ENCODE measurements around the gene BICC1.

Gene BICC1

DNA sequence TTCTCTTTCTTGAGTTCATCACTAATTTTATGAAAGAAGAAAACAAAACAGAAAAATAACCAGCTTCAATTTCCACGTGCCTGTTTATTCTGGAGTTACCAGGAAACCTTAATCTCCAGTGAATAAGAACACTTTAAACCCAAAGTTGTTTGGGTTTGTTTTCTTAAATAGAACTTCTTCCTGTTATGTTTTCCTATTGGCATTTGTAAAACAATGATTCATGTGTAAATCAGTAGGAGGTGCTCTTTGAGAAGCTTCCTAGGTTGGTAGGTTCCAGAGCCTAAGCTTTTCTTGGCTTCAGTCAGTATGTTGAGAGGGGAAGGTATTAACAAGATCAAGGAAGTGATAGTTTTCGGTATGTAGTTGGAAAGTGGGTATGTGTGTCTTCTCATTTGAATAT lies 119.0 kb downstream of the BICC1 start:
- DNase-seq = no peak
- intact Hi-C loops (cut with DNase I) = no loop called here

DNA sequence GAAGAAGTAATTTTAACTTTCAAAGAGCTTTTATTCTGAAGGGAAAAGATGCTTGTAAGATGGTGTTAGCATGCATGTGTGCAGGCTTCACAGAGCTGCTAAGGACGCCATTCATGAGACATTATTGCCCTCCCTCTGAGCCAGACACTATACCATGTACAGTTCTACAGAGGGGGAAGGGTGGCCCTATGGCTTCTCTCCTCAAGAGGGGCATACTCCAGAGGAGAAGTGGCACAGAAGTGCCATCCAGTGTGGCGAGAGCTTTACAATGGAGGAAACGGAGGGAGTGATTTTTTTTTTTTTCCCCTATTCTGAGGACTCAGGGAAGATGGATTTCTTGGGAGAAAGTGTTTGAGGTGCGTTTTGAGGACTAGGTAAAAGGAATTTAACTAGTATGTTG lies 119.5 kb downstream of the BICC1 start:
- intact Hi-C loops (cut with DNase I) = no loop called here
- no peak for DNase-seq

DNA sequence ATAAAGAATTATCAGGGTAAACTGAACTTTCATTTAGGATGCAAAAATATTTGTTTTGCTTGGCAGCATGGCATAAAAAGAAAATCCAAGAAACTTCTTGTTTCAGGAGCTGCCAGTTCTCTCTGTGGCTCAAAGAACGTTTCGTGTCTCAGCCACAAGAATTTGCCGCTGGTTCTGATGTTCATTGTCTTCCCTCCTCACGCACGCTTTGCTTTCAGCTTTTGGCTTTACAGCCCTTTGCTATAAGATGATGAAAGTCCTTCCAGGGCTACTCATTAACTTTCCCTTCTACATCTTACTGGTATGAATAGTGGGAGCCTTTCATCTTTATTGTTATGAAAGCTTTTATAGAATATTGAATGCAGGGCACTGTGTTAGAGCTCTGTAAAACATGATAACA lies 124.7 kb downstream of the BICC1 start:
- DNase-seq = no peak
- intact Hi-C loops (cut with DNase I) = no loop called here

DNA sequence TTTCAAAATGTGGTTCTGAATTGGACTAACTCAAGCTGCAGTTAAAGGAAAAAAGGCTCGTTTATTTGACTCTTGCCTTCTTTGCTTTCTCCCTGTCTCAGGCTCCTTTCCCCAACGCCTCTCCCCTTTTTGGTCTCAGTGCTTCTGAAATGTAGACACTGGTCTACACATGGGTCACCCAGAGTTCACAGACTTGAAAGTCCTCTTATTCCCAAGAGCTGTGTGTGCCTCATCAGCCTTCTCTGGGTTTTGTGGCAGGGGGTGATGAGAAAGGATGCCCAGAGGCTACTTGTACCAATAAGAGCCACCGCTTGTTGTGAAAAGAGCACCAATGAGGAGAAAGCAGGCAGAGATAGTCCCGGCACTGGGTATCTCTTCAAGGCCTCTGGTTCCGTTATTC lies 125.7 kb downstream of the BICC1 start:
- no peak for DNase-seq
- intact Hi-C loops (cut with DNase I) = no loop called here

DNA sequence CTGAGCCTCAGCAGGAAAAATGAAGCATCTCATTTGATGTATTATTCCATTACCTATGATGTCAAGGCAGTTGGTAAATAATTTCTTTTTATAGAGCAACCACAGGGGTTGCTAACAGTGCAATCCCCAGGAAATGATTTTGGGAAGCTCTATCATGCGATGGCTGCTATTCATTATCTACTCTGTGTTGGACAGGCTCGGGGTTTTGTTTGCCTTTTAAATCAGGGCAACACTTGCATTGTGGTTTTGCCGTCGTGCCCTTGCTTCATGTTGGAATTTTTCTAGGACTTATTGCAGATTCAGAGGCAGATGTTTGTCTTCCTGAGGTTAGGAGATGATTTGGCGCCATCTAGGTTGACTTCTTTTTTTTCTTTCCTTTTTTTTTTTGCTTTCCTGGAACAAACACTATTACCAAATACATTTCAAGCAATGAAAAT lies 128.4 kb downstream of the BICC1 start:
- DNase-seq = no peak
- intact Hi-C loops (cut with DNase I) = no loop called here

DNA sequence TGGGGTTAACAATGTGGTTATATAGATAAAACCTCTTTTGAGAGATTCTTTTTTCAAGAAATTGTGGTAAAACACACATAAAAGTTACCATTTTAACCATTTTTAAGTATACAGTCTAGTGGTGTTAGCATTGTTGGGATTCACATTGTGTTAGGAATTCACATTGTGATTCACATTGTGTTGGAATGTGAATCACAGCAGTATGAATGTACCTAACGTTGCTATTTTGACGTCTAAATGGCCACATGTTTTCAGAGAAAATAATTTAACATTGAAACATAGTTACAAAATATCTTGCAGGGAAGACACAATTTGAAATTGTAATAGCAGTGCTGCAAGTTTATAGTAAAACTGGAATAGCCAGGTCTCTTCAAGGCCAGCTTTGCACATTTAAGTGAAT lies 129.0 kb downstream of the BICC1 start:
- intact Hi-C loops (cut with DNase I) = no loop called here
- no peak for DNase-seq

DNA sequence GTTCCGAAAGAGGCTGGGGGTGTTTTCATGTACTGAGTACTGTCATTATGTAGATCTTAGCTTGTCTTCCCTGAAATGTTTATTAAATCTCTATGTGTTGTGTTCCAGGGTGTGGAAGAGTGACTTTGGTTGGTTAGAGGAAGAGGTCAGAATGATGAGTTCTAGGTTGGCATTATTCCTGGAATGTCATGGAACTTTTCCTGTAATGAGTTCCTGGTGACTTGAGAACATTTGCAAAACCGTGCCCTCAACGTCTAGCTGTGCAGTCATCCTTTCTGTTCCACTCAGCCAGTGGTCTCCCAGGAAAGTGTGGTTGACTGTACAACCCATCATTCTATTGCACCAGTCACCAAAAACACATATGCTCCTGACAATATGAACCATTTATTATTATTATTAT lies 129.6 kb downstream of the BICC1 start:
- no peak for DNase-seq
- intact Hi-C loops (cut with DNase I) = no loop called here

DNA sequence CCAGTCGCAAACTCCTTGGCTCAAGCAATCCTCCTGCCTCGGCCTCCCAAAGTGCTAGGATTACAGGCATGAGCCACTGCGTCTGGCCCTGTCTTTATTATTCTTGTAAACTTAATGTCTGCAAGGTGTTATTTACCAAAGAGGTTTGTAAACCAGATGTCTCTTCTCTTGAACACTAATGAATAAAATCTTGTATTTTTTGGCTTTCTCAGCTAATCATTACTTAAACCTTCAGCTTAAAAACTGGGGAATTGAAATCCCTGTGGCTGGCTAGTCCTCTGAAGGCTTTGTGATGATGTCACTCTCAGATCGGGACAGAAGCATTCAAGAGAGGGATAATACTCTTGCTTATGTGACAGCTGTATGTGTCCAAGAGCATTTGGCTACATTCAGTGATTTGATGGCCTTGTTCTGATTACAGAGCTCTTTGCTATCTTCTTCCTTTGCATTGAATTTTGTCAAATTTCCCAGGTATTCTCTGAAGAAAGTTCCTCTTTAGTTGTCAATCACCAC lies 130.3 kb downstream of the BICC1 start:
- intact Hi-C loops (cut with DNase I) = no loop called here
- DNase-seq = no peak

DNA sequence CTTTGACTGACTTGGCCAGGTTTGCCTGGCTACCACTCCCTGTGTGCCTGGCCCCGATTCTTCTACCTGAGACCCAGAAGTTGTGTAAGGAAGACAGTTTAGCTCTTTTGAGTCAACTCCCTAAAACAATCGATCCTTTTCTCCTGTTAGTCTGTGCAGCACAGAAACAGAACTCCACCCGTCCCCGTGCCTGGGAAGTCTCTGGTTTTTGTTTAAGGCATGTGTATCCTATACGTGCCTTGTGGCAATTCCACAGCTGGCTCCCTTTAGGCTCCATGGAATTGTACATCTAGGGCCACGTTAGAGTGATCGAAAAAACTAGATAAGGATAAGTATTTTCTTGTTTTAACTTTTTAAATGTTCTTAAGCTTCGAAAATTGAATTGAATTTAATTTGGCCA lies 131.6 kb downstream of the BICC1 start:
- intact Hi-C loops (cut with DNase I) = no loop called here
- no peak for DNase-seq

DNA sequence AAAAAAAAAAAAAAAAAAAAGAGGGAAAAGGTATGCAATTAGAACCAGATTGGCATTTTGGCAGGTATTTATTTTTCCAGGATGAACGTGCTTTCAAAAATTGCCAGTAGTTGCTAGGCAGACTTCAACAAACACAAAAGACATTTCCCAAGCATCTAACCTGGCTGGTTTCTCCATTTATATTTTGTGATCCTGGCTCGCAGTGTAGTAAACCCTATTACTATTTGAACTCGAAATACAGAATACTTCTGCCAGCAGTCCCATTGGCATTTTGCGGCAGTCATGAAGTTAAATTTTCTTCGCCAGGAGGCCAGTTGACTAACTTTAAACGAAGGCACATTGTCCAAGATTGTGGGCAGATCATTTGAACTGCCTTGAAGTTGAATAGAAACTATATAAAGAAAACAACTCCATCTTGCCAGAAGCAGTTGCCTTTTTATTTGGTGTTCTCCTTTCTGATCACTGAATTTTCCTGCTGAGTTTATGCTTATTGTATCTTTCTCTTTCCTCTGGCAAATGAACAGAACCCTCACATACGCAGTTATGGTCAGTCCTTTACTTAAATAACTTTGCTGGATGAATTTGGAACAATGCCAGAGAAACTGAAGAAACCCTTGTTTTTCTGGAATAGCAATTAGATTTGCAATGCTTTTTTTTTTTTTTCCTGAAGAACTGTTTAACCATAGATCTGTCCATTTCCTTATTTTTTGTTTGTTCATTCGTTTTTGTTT lies 132.9 kb downstream of the BICC1 start:
- peak in 1 of 42 donors; percentile 7 for DNase-seq
- intact Hi-C loops (cut with DNase I) = no loop called here

DNA sequence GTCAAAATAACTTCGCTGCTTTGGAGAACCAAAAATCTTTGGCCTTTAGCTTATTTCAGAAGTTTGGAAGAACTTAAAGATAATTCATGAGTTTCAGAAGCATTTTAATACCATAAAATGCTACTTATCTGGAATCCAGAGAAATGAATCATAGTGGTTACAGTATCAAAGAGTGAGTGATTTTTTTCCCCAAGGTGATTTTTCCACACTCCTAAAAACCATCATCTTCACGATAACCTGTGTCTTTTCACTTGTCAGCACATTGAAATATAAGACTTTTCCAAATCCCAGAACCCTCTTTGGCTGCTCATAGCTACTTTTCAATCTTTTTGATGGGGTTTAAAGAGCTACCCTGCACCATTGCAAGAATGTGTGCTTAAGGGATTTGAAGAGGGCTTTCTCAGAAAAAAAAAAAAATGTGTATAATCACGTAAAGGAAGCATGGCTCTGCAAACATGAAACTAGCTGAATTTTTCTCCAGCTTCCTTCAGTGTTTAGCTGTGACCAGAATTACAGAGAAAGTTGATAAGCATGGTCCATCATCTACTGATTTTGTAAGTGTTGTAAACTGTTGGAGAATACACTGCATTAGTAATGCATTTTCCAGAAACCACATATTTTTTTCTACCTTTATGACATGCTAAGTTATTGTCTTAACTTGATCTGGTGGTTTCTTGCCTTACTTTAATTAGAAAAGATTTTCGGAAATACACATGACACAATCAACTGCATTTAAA lies 134.9 kb downstream of the BICC1 start:
- DNase-seq = no peak
- intact Hi-C loops (cut with DNase I) = no loop called here

DNA sequence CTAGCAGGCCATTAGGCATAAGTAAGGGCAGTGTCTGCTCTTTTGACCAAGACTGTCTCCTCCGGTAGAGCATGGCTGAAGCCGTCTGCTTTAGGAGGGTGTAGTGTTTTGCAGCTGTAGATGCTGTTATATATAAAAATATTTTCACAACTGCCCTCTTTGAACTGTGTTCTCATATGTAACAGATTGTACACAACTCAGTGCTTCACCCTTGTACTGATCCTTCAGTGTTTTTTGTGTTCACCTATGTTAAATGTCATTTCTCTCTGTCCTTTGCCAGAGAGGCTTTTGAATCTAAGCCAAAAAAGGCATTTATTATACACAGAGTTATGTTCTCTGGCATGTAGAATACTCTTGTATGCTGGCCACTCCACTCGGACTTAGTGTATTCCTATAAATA lies 135.5 kb downstream of the BICC1 start:
- no peak for DNase-seq
- intact Hi-C loops (cut with DNase I) = no loop called here

DNA sequence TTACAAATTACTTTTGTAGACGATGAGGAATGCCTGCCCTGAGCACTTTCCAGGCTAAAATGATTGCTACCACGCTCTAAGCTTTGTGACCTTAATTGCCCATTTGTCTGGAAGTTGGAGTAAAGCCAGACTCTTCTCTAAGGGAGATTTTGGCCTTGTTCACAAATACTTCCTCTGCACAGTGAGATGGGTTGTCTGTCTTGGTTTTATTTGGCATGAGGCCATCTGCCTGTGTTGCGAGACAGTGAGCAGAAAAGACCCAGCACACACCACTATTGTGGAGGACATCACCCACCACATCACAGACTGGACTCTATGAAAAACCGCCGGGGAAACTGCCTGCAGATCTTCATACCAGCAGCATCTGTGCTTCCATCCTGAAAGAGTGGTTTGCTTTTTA lies 138.4 kb downstream of the BICC1 start:
- DNase-seq = peak in 10 of 42 donors; percentile 4 to 44 (median 14)
- intact Hi-C loops (cut with DNase I) = no loop called here

DNA sequence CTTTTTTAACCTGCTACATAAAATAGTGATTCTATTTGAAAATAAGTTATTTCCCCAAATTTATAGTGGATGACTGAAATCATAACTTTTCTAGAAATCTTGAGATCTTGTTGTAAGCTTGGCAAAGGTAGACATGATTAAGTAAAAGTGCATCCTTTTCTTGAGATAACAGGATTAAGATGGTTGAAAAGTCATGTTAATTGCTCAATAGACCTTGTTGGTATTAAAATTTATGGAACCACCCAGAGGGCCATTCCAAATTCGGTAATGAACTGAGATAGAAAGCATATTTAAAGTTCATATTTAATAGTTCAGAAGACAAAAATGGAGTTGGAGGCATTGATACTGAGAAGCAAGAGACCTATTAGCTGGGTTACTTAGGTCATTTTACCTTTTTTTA lies 139.1 kb downstream of the BICC1 start:
- no peak for DNase-seq
- intact Hi-C loops (cut with DNase I) = no loop called here

DNA sequence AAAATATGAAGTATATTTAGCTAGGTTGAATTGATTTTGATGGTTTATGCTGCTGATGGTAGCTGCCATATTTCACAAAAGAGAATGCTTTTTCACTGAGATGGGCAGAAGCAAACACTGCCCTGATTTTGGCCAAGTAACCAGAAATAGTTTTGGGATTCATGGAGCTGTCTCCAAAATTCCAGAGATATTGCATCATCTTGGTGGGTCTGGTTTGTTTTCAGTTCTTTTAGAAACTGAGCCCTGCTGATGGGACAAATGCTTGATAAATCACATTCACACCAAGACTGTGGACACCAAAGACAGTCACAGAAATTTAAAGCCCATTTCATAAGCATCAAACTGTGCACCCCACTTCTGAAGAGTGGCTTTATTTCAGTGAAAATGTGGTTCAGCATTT lies 140.5 kb downstream of the BICC1 start:
- DNase-seq = no peak
- intact Hi-C loops (cut with DNase I) = no loop called here

DNA sequence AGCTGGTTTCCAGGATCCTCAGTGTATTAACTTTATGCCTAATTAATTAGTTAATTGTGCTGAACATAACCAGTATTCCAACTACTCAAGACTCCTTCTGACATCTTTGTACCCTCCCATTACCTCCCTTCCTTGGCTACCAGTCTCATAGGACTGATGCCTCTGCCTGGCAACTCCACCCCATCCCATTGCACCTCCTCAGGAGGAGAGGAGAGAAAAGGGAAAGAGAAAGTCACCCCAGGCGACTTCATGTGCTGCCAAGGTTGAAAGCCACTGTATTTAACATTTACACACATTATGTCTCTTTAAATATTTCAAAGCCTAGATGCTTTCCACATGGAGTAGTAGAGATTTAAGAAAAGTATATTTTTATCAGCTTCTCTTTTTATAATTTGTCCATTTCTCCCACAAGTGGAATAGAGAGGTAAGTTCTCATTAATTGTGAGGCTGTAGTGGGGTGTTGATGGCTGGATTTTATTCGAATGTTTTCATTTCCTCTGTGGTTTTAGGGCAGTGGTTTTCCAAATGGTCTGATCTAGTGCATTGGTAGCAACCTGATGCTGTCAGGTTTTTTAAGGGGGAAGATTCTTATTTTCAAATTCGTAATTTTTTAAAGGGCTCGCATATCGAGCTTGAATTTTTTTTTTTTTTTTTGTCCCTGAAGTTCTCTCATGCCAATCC lies 148.0 kb downstream of the BICC1 start:
- intact Hi-C loops (cut with DNase I) = no loop called here
- DNase-seq = no peak

DNA sequence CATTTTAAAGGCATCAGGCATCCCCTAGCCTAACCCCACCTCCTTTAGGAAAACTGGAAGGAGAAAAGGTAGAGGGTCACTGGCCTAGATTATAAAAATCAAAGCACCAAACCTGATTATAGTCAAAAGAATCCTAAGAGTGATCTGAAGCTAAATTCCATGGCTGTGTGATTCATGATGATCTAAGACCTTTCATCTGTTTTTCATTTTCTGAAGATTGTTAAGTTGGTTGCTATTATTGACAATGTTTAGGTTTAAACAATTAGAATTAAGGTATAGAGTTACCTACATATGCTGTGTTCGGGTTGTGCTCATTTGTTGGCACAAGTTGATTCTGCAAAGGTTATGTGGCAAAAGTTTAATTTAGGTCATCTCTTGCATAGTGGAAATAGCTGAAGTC lies 148.7 kb downstream of the BICC1 start:
- intact Hi-C loops (cut with DNase I) = no loop called here
- DNase-seq = no peak

DNA sequence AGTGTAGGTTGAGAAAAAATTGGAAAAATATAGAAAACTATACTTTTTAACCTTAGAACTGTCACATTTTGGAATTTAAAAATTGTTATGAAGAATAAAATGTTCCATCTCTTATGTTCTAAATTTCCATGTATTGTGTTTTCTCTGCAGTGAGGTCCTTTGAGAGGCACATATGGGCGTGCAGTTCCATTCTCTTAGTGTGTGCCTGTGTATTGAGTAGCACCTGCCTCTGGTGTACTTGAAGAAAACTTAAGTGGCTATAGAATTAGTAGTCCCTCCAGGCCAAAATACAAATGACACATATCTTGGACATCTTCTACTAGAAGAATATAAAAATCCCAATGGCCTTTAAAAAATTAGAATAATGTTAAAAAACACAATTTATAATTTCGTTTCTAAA lies 149.2 kb downstream of the BICC1 start:
- intact Hi-C loops (cut with DNase I) = no loop called here
- DNase-seq = no peak

DNA sequence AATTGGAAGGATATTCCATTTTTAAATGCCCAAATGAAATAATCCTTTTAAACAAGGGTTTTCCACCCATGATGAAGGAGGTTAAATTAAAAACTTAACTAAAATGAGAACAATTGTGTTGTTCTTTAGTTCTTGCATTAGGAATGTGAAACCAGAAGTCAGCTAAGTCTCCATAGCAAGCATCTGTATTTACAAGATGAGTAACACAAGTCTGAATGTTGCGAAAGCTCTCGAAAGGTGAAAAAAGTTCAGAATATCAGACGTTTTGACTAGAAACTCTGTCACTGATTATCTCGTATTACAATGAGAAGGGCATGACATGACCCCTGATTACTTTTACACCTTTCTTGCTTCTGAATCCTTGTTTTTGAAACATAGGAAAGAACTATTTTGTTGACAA lies 149.6 kb downstream of the BICC1 start:
- intact Hi-C loops (cut with DNase I) = no loop called here
- DNase-seq = no peak

DNA sequence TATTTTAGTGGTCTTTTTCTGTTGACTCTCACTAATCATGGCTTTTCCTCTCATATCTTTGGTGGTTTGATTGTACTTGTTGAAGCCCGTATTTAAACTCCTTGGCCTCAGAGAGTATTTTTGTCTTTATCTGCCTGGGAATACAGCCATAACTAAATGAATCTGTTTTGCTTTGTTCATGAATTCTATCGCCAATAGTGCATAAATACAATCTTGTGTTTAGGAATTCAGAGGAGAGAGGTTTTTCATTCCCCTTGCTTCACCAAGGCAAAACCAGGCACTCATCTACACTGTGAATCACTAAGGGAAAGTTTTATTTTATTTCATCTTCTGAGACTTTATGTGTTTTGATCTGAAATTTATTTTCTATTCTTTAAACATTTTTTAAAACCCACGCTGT lies 152.7 kb downstream of the BICC1 start:
- no peak for DNase-seq
- intact Hi-C loops (cut with DNase I) = no loop called here

All from head of caudate nucleus (tissue), 42 donors.